Measurements from ENCODE around the gene ZACN.
A peak's percentile ranks its signal among the peaks of the same experiment; 100 is the strongest.

Gene ZACN

DNA sequence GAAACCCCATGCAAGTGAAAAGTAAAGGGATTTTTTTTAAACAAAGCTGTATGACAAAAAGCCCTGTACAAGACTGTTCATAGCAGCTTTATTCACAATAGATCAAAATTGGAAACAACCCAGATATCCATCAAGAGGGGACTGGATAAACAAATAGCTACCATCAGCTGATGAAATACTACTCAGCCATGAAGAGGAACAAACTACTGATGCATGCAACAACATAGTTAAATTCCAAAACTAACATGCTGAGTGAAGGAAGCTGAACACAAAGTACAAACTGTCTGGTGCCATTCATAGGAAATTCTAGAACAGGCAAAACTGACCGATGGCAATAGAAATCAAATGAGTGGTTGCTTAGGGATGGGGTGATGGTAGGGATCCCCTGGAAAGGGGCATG lies 46.9 kb downstream of the ZACN start:
- no peak overlapping the region for H3K27ac ChIP-seq
- H3K4me3 ChIP-seq (ENCODE audit: low read depth, low read length), result no peak overlapping the region
- no peaks in the 10 kb centered on the region for H3K27me3 ChIP-seq (ENCODE audit: insufficient read depth, low read depth, severe bottlenecking)
- TF ChIP-seq, protein P1, sequence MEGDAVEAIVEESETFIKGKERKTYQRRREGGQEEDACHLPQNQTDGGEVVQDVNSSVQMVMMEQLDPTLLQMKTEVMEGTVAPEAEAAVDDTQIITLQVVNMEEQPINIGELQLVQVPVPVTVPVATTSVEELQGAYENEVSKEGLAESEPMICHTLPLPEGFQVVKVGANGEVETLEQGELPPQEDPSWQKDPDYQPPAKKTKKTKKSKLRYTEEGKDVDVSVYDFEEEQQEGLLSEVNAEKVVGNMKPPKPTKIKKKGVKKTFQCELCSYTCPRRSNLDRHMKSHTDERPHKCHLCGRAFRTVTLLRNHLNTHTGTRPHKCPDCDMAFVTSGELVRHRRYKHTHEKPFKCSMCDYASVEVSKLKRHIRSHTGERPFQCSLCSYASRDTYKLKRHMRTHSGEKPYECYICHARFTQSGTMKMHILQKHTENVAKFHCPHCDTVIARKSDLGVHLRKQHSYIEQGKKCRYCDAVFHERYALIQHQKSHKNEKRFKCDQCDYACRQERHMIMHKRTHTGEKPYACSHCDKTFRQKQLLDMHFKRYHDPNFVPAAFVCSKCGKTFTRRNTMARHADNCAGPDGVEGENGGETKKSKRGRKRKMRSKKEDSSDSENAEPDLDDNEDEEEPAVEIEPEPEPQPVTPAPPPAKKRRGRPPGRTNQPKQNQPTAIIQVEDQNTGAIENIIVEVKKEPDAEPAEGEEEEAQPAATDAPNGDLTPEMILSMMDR (IDR thresholded peaks at IDR 0.05; ENCODE audit: low read depth, low read length), result no peak
- no peak for DNase-seq
- no peaks in the 10 kb centered on the region for H3K9me3 ChIP-seq (ENCODE audit: severe bottlenecking)
- no peaks in the 10 kb centered on the region for H3K36me3 ChIP-seq

- DNase-seq, result no peak
- Histone ChIP-seq H3K4me3 (ENCODE audit: low read depth, low read length) (no peak overlapping the region), H3K27ac (no peak overlapping the region), H3K27me3 (ENCODE audit: insufficient read depth, low read depth, severe bottlenecking) (no peaks in the 10 kb centered on the region), H3K36me3 (no peaks in the 10 kb centered on the region), H3K9me3 (ENCODE audit: severe bottlenecking) (no peaks in the 10 kb centered on the region)
- TF ChIP-seq, protein P1 (IDR thresholded peaks at IDR 0.05; ENCODE audit: low read depth, low read length), result no peak
Observed at GRCh38 chr17:76130473-76130872, 51.5 kb downstream of the ZACN start.

GRCh38 chr17:76131051-76131691 lies 52.2 kb downstream of the ZACN start:
- DNase-seq, result no peak
- TF ChIP-seq, protein P1 (IDR thresholded peaks at IDR 0.05; ENCODE audit: low read depth, low read length), result no peak
- H3K27ac ChIP-seq, result no peak overlapping the region

GRCh38 chr17:76131692-76132573 lies 53.0 kb downstream of the ZACN start:
- TF ChIP-seq, protein P1 (IDR thresholded peaks at IDR 0.05; ENCODE audit: low read depth, low read length), result no peak
- no peaks in the 10 kb centered on the region for H3K9me3 ChIP-seq (ENCODE audit: severe bottlenecking)
- no peak overlapping the region for H3K4me3 ChIP-seq (ENCODE audit: low read depth, low read length)
- no peaks in the 10 kb centered on the region for H3K27me3 ChIP-seq (ENCODE audit: insufficient read depth, low read depth, severe bottlenecking)
- H3K36me3 ChIP-seq, result no peaks in the 10 kb centered on the region
- no peak for DNase-seq
- H3K27ac ChIP-seq, result peak overlapping the region; percentile 40; the same call in 1 of the 2 replicates

More at GRCh38 chr17:76131051-76131691, 52.2 kb downstream of the ZACN start:
- Histone ChIP-seq H3K36me3 (no peaks in the 10 kb centered on the region), H3K27me3 (ENCODE audit: insufficient read depth, low read depth, severe bottlenecking) (no peaks in the 10 kb centered on the region), H3K4me3 (ENCODE audit: low read depth, low read length) (no peak overlapping the region), H3K9me3 (ENCODE audit: severe bottlenecking) (no peaks in the 10 kb centered on the region)
